Activated naive CD8-positive, alpha-beta T cell treated with anti-CD3 and anti-CD28 coated beads, Interleukin-2, amount 10 ng/mL, durations not matched to agents 7 days and 5 days (primary cell): Measurements from ENCODE around the gene SDS. TPM values are rescaled to one million over a fixed set of nuclear protein-coding genes. Genes with fewer than 3 reads are reported as not detected.

Source experiments
- ATAC-seq: fragments of 150-1000 bp; cut with Tn5 transposase; one replicate; pipeline ENCODE4 v1.10.0; 2021; ENCODE audit warnings: low read depth, moderate library complexity
- POLR2A ChIA-PET: fragments of 350-600 bp; sonication (Branson Sonifier 250); formaldehyde crosslinking; loops from one replicate; lab custom pipeline; 2021; ENCODE audit warnings: antibody characterized with exemption; lab: Charles Lee
- DNase-seq: peaks from one replicate; pipeline ENCODE4 v3.0.0; 2021
- H3K27ac Mint-ChIP-seq: one replicate; pipeline ENCODE4 v1.8.0; 2022; ENCODE audit warnings: mild to moderate bottlenecking, mixed read lengths
- H3K27me3 Mint-ChIP-seq: one replicate; pipeline ENCODE4 v1.8.0; 2022; ENCODE audit warnings: mild to moderate bottlenecking, moderate library complexity, mixed read lengths
- H3K36me3 Mint-ChIP-seq: one replicate; pipeline ENCODE4 v1.8.0; 2021; ENCODE audit warnings: mild to moderate bottlenecking, mixed read lengths
- H3K4me1 Mint-ChIP-seq: one replicate; pipeline ENCODE4 v1.8.0; 2021; ENCODE audit warnings: mixed read lengths
- H3K4me3 Mint-ChIP-seq: one replicate; pipeline ENCODE4 v1.8.0; 2022; ENCODE audit warnings: mild to moderate bottlenecking, moderate library complexity, mixed read lengths
- H3K9me3 Mint-ChIP-seq: one replicate; pipeline ENCODE4 v1.8.0; 2021; ENCODE audit warnings: mixed read lengths
- total RNA-seq, 2 experiments: library from RNA; stranded (reverse); gene quantifications; one replicate each; pipeline ENCODE4 v1.2.3, GENCODE V29; 2021

Gene SDS
- total RNA-seq, 2 experiments from 2014 or later = 0.36 to 0.60 TPM

- Mint-ChIP-seq H3K4me3 (peak within 1 kb of the TSS; percentile 94), H3K27ac (peak within 1 kb of the TSS; percentile 97), H3K27me3 (peaks cover 11% of the 10 kb centered on the region), H3K9me3 (no peaks in the 10 kb centered on the region), H3K36me3 (no peaks in the 10 kb centered on the region), H3K4me1 (peaks cover 15% of the 10 kb centered on the region)
- DNase-seq = peak; percentile 47
- POLR2A ChIA-PET = interaction anchor here (1.0 to 1.1 kb wide), 2 partner anchors 87 to 236 kb away, joined by 3 to 4 read pairs; partner anchors contain the start of gene SLC8B1
- peak; percentile 86 for ATAC-seq
Measured at GRCh38 chr12:113422030-113422885, 18.6 kb upstream of the SDS start, which contains the start of gene SDSL. Gene SDSL (plus strand): TSS chr12:113422380. CDS start chr12:113427983, 5,603 bp downstream.

- H3K27ac Mint-ChIP-seq = no peak overlapping the region
- no peak for ATAC-seq
Measured at GRCh38 chr12:113420996-113421595, 17.4 kb upstream of the SDS start.

GRCh38 chr12:113418213-113418879, 14.7 kb upstream of the SDS start:
- no peak for ATAC-seq
- Mint-ChIP-seq H3K27ac (no peak overlapping the region), H3K36me3 (no peaks in the 10 kb centered on the region), H3K4me3 (no peak overlapping the region), H3K4me1 (peaks cover 12% of the 10 kb centered on the region), H3K27me3 (peaks cover 8% of the 10 kb centered on the region), H3K9me3 (no peaks in the 10 kb centered on the region)
- POLR2A ChIA-PET = no interaction called here
- DNase-seq = no peak

More at GRCh38 chr12:113420996-113421595, 17.4 kb upstream of the SDS start:
- POLR2A ChIA-PET = no interaction called here
- no peaks in the 10 kb centered on the region for H3K9me3 Mint-ChIP-seq
- no peak overlapping the region for H3K4me3 Mint-ChIP-seq
- DNase-seq = no peak
- no peaks in the 10 kb centered on the region for H3K36me3 Mint-ChIP-seq
- peaks cover 14% of the 10 kb centered on the region for H3K27me3 Mint-ChIP-seq
- peaks cover 13% of the 10 kb centered on the region for H3K4me1 Mint-ChIP-seq

GRCh38 chr12:113416091-113416754, 12.5 kb upstream of the SDS start:
- Mint-ChIP-seq H3K4me3 (no peak overlapping the region), H3K9me3 (no peaks in the 10 kb centered on the region), H3K27ac (no peak overlapping the region), H3K4me1 (no peaks in the 10 kb centered on the region), H3K27me3 (peaks cover 8% of the 10 kb centered on the region), H3K36me3 (no peaks in the 10 kb centered on the region)
- DNase-seq (no peak), ATAC-seq (no peak)
- POLR2A ChIA-PET = interaction anchor here (0.8 kb wide), 1 partner anchor 363 kb away, joined by 4 read pairs; no protein-coding TSS in a partner anchor

GRCh38 chr12:113414519-113415038, 10.9 kb upstream of the SDS start:
- no peak overlapping the region for H3K27ac Mint-ChIP-seq
- H3K4me3 Mint-ChIP-seq = no peak overlapping the region
- H3K27me3 Mint-ChIP-seq = peaks cover 15% of the 10 kb centered on the region
- ATAC-seq (no peak), DNase-seq (no peak)
- no peaks in the 10 kb centered on the region for H3K36me3 Mint-ChIP-seq
- no peaks in the 10 kb centered on the region for H3K4me1 Mint-ChIP-seq
- POLR2A ChIA-PET = no interaction called here
- H3K9me3 Mint-ChIP-seq = no peaks in the 10 kb centered on the region

- POLR2A ChIA-PET = no interaction called here
Measured at GRCh38 chr12:113413488-113413939, 9.8 kb upstream of the SDS start.

GRCh38 chr12:113409462-113410124, 5.9 kb upstream of the SDS start:
- no peaks in the 10 kb centered on the region for H3K9me3 Mint-ChIP-seq

More at GRCh38 chr12:113413488-113413939, 9.8 kb upstream of the SDS start:
- H3K27me3 Mint-ChIP-seq = peaks cover 16% of the 10 kb centered on the region
- no peaks in the 10 kb centered on the region for H3K36me3 Mint-ChIP-seq
- ATAC-seq = no peak
- H3K27ac Mint-ChIP-seq = no peak overlapping the region
- no peaks in the 10 kb centered on the region for H3K9me3 Mint-ChIP-seq
- no peaks in the 10 kb centered on the region for H3K4me1 Mint-ChIP-seq
- no peak overlapping the region for H3K4me3 Mint-ChIP-seq
- DNase-seq = no peak

GRCh38 chr12:113408756-113409298, 5.1 kb upstream of the SDS start:
- Mint-ChIP-seq H3K4me3 (no peak overlapping the region), H3K36me3 (no peaks in the 10 kb centered on the region), H3K27me3 (peaks cover 30% of the 10 kb centered on the region), H3K9me3 (no peaks in the 10 kb centered on the region), H3K27ac (no peak overlapping the region), H3K4me1 (peaks cover 2% of the 10 kb centered on the region)
- no peak for DNase-seq
- POLR2A ChIA-PET = no interaction called here
- ATAC-seq = no peak

More at GRCh38 chr12:113409462-113410124, 5.9 kb upstream of the SDS start:
- DNase-seq (no peak), ATAC-seq (no peak)
- Mint-ChIP-seq H3K27me3 (peaks cover 26% of the 10 kb centered on the region), H3K4me3 (no peak overlapping the region), H3K36me3 (no peaks in the 10 kb centered on the region), H3K27ac (no peak overlapping the region), H3K4me1 (no peaks in the 10 kb centered on the region)
- POLR2A ChIA-PET = no interaction called here

DNA sequence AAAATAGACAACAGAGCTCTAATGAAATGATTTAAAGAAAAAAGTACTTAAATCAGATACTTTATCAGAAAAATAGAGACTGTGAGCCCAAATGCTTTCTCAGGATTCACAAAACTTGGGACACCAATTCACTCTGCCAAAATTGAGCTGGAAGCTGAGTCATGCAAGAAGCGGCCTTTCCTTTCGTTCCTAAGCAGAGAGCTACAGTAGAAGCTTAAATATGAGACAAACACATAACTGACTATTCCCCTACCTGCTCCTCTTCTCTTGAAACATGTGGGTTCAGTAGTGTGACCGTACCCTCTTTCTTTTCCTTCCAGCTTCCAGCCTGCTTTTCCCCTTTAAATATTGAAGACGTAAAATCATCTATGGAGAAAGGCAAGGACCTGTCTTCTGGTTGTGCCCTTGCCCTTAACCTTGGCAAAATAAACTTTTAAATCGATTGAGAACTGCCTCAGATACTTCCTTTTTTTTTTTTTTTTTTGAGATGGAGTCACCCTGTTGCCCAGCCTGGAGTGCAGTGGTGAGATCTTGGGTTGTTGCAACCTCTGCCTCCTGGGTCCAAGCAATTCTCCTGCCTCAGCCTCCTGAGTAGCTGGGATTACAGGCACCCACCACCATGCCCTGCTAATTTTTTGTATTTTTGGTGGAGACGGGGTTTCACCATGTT, 4.4 kb upstream of the SDS start:
- Mint-ChIP-seq H3K27ac (no peak overlapping the region), H3K4me1 (peaks cover 2% of the 10 kb centered on the region), H3K9me3 (no peaks in the 10 kb centered on the region), H3K36me3 (no peaks in the 10 kb centered on the region), H3K27me3 (peaks cover 32% of the 10 kb centered on the region), H3K4me3 (no peak overlapping the region)
- POLR2A ChIA-PET = no interaction called here
- DNase-seq (no peak), ATAC-seq (no peak)

GRCh38 chr12:113405694-113406093, 2.0 kb upstream of the SDS start:
- DNase-seq (no peak), ATAC-seq (no peak)
- no peak overlapping the region for H3K4me3 Mint-ChIP-seq
- no peaks in the 10 kb centered on the region for H3K9me3 Mint-ChIP-seq
- POLR2A ChIA-PET = interaction anchor here (0.6 kb wide), 1 partner anchor 208 kb away, joined by 3 read pairs; no protein-coding TSS in a partner anchor
- H3K36me3 Mint-ChIP-seq = no peaks in the 10 kb centered on the region
- H3K27ac Mint-ChIP-seq = no peak overlapping the region
- peaks cover 30% of the 10 kb centered on the region for H3K27me3 Mint-ChIP-seq
- peaks cover 2% of the 10 kb centered on the region for H3K4me1 Mint-ChIP-seq

DNA sequence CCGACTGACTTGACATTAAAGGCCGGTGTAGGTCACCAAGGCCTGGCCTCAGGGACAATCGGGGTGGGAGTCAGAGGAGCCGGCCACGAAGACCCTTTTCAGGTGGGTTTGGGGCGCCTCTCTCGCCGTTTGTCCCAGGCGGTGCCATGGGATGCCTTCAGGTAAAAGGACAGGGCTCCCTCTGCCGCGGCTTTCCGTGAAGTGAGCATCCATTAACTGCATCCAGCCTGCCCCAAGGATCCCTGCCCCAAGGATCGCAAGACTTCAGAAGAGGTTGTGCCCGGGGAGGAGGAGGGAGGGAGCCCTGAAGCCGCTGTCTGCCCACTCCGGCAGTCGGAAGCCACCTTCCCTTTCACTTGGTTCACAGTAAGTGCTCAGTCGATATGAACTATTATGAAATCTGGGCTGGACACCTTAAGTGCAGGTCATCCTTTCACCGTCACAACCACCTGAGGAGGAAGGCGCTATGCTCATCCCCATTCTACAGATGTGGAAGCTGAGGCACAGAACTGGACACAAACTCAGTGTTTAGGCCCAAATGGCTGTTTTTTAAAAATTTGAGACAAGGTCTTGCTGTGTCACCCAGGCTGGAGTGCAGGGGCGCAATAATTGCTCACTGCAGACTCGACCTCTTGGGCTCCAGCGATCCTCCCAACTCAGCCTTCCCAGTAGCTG, 964 bp downstream of the SDS start:
- Mint-ChIP-seq H3K4me3 (no peak overlapping the region), H3K4me1 (peaks cover 2% of the 10 kb centered on the region), H3K27me3 (peaks cover 21% of the 10 kb centered on the region), H3K36me3 (no peaks in the 10 kb centered on the region), H3K27ac (no peak overlapping the region), H3K9me3 (no peaks in the 10 kb centered on the region)
- POLR2A ChIA-PET = no interaction called here
- ATAC-seq = no peak
- DNase-seq = no peak
